HL-60/S4 treated with phorbol 12-myristate 13-acetate at 8.2 ng/mL for 4 days and 3 days (cell line): ENCODE results near the gene RYR3.
"Not testable (repeated sequence)": the region's sequence is repeated elsewhere in the genome, so short reads cannot be mapped to it uniquely, and the experiment has no call there.

ENCODE experiments used
- in situ Hi-C: fragments of 300-500 bp; cut with MboI; formaldehyde crosslinking; loops from 2 replicates; pipeline ENCODE4 v1.15.0; 2022; ENCODE audit warnings: low sequenced_read_pairs

Gene RYR3

GRCh38 chr15:33565094-33565493 lies 254.3 kb downstream of the RYR3 start:
- in situ Hi-C loops = no loop called here

GRCh38 chr15:33567652-33568051 lies 256.9 kb downstream of the RYR3 start:
- in situ Hi-C loops = no loop called here

GRCh38 chr15:33569036-33569435 lies 258.3 kb downstream of the RYR3 start:
- in situ Hi-C loops = no loop called here

- in situ Hi-C loops = not testable (repeated sequence)
Observed at GRCh38 chr15:33577911-33578310, 267.1 kb downstream of the RYR3 start.

GRCh38 chr15:33580526-33580925 lies 269.8 kb downstream of the RYR3 start:
- in situ Hi-C loops = no loop called here

- in situ Hi-C loops = no loop called here
Observed at GRCh38 chr15:33581032-33581431, 270.3 kb downstream of the RYR3 start.

- in situ Hi-C loops = no loop called here
Observed at GRCh38 chr15:33584797-33585196, 274.0 kb downstream of the RYR3 start.

- in situ Hi-C loops = no loop called here
Observed at GRCh38 chr15:33586786-33587697, 276.3 kb downstream of the RYR3 start.

- in situ Hi-C loops = no loop called here
Observed at GRCh38 chr15:33587773-33588172, 277.0 kb downstream of the RYR3 start.

GRCh38 chr15:33592864-33593263 lies 282.1 kb downstream of the RYR3 start:
- in situ Hi-C loops = no loop called here

GRCh38 chr15:33598382-33598781 lies 287.6 kb downstream of the RYR3 start:
- in situ Hi-C loops = not testable (repeated sequence)

- in situ Hi-C loops = no loop called here
Observed at GRCh38 chr15:33600212-33600611, 289.4 kb downstream of the RYR3 start.

- in situ Hi-C loops = no loop called here
Observed at GRCh38 chr15:33601461-33601860, 290.7 kb downstream of the RYR3 start.

GRCh38 chr15:33608714-33609113 lies 297.9 kb downstream of the RYR3 start:
- in situ Hi-C loops = no loop called here

GRCh38 chr15:33612721-33613304 lies 302.0 kb downstream of the RYR3 start:
- in situ Hi-C loops = no loop called here

- in situ Hi-C loops = no loop called here
Observed at GRCh38 chr15:33616475-33616874, 305.7 kb downstream of the RYR3 start.

GRCh38 chr15:33618350-33618749 lies 307.6 kb downstream of the RYR3 start:
- in situ Hi-C loops = no loop called here

GRCh38 chr15:33621141-33621540 lies 310.4 kb downstream of the RYR3 start:
- in situ Hi-C loops = no loop called here

- in situ Hi-C loops = no loop called here
Observed at GRCh38 chr15:33623010-33623409, 312.2 kb downstream of the RYR3 start.

GRCh38 chr15:33624439-33624838 lies 313.7 kb downstream of the RYR3 start:
- in situ Hi-C loops = no loop called here

- in situ Hi-C loops = no loop called here
Observed at GRCh38 chr15:33629647-33630046, 318.9 kb downstream of the RYR3 start.

- in situ Hi-C loops = no loop called here
Observed at GRCh38 chr15:33636234-33636633, 325.5 kb downstream of the RYR3 start.
